WTC11 (cell line): ENCODE measurements around the gene LAMC1. TPM values are rescaled to one million over a fixed set of nuclear protein-coding genes. Genes with fewer than 3 reads are reported as not detected.

Experiments
- ATAC-seq: fragments of 200-7000 bp; cut with Tn5 transposase; 2 replicates; pipeline ENCODE4 v1.10.0; 2021; ENCODE audit warnings: mild to moderate bottlenecking, moderate library complexity
- CTCF ChIA-PET: fragments of 300-600 bp; sonication (Branson Sonifier 250); formaldehyde crosslinking; loops from one replicate; lab custom pipeline; 2021; ENCODE audit warnings: antibody characterized with exemption; lab: Charles Lee
- POLR2A ChIA-PET: fragments of 350-600 bp; sonication (Branson Sonifier 250); formaldehyde crosslinking; loops from one replicate; lab custom pipeline; 2021; ENCODE audit warnings: antibody characterized with exemption; lab: Charles Lee
- DNase-seq: peaks from one replicate; pipeline ENCODE4 v3.0.0; 2021; ENCODE audit warnings: low spot score
- H3K27ac Mint-ChIP-seq: 2 replicates; pipeline ENCODE4 v1.8.0; 2021; ENCODE audit warnings: mixed read lengths
- H3K27me3 Mint-ChIP-seq: 2 replicates; pipeline ENCODE4 v1.8.0; 2021; ENCODE audit warnings: low read depth, mild to moderate bottlenecking, moderate library complexity, mixed read lengths
- H3K36me3 Mint-ChIP-seq: 2 replicates; pipeline ENCODE4 v1.8.0; 2021; ENCODE audit warnings: mixed read lengths
- H3K4me1 Mint-ChIP-seq: 2 replicates; pipeline ENCODE4 v1.8.0; 2022; ENCODE audit warnings: mixed read lengths
- H3K4me3 Mint-ChIP-seq: 2 replicates; pipeline ENCODE4 v1.8.0; 2021; ENCODE audit warnings: mild to moderate bottlenecking, moderate library complexity, mixed read lengths
- H3K9me3 Mint-ChIP-seq: 2 replicates; pipeline ENCODE4 v1.8.0; 2021; ENCODE audit warnings: mixed read lengths
- AFF4 ChIP-seq: sonication (generic); formaldehyde crosslinking; IDR thresholded peaks from 2 replicates; pipeline ENCODE4 v1.8.1; 2023; ENCODE audit warnings: mild to moderate bottlenecking, missing genetic modification reagents, borderline replicate concordance
- CREM ChIP-seq: sonication (generic); formaldehyde crosslinking; IDR thresholded peaks from 2 replicates; pipeline ENCODE4 v1.8.1; 2022; ENCODE audit warnings: mild to moderate bottlenecking, missing genetic modification reagents, moderate library complexity
- EMX1 ChIP-seq: fragments of 250-450 bp; sonication (Bioruptor Pico); IDR thresholded peaks from 2 replicates; pipeline ENCODE4 v1.8.0; 2021; ENCODE audit warnings: mild to moderate bottlenecking
- ESRRA ChIP-seq: sonication (generic); formaldehyde crosslinking; IDR thresholded peaks from 2 replicates; pipeline ENCODE4 v1.8.1; 2022; ENCODE audit warnings: mild to moderate bottlenecking, missing genetic modification reagents, borderline replicate concordance
- ETV6 ChIP-seq: sonication (generic); formaldehyde crosslinking; IDR thresholded peaks from 2 replicates; pipeline ENCODE4 v1.8.1; 2022; ENCODE audit warnings: mild to moderate bottlenecking, missing genetic modification reagents
- GABPB1 ChIP-seq: sonication (generic); formaldehyde crosslinking; IDR thresholded peaks from 2 replicates; pipeline ENCODE4 v1.8.1; 2023; ENCODE audit warnings: mild to moderate bottlenecking, missing genetic modification reagents
- HMGA2 ChIP-seq: fragments of 250-450 bp; sonication (Bioruptor Pico); IDR thresholded peaks from 2 replicates; pipeline ENCODE4 v1.4.0; 2021; ENCODE audit warnings: mild to moderate bottlenecking, moderate library complexity
- MYBL2 ChIP-seq: sonication (generic); formaldehyde crosslinking; IDR thresholded peaks from 2 replicates; pipeline ENCODE4 v1.8.1; 2023; ENCODE audit warnings: mild to moderate bottlenecking, moderate library complexity, missing genetic modification reagents
- NFATC4 ChIP-seq: fragments of 250-450 bp; sonication (Bioruptor Pico); IDR thresholded peaks from 2 replicates; pipeline ENCODE4 v1.9.0; 2021; ENCODE audit warnings: mild to moderate bottlenecking
- NR3C1 ChIP-seq: sonication (generic); formaldehyde crosslinking; conservative IDR thresholded peaks from 2 replicates; pipeline ENCODE4 v1.8.1; 2023; ENCODE audit warnings: low read depth, mild to moderate bottlenecking, missing genetic modification reagents
- PREB ChIP-seq: sonication (generic); formaldehyde crosslinking; IDR thresholded peaks from 2 replicates; pipeline ENCODE4 v1.8.1; 2022; ENCODE audit warnings: mild to moderate bottlenecking, missing genetic modification reagents, moderate library complexity, borderline replicate concordance
- RORB ChIP-seq: fragments of 250-450 bp; sonication (Bioruptor Pico); IDR thresholded peaks from 2 replicates; pipeline ENCODE4 v1.9.0; 2021; ENCODE audit warnings: mild to moderate bottlenecking
- TEAD1 ChIP-seq: sonication (generic); formaldehyde crosslinking; IDR thresholded peaks from 2 replicates; pipeline ENCODE4 v1.8.0; 2022; ENCODE audit warnings: mild to moderate bottlenecking, missing genetic modification reagents
- ZBTB43 ChIP-seq: sonication (generic); formaldehyde crosslinking; IDR thresholded peaks from 2 replicates; pipeline ENCODE4 v1.8.1; 2023; ENCODE audit warnings: mild to moderate bottlenecking, missing genetic modification reagents
- ZMAT4 ChIP-seq: fragments of 250-450 bp; sonication (Bioruptor Pico); IDR thresholded peaks from 2 replicates; pipeline ENCODE4 v1.9.0; 2021; ENCODE audit warnings: mild to moderate bottlenecking
- ZNF121 ChIP-seq: sonication (generic); formaldehyde crosslinking; IDR thresholded peaks from 2 replicates; pipeline ENCODE4 v1.8.0; 2023; ENCODE audit warnings: missing genetic modification reagents
- ZNF396 ChIP-seq: fragments of 250-450 bp; sonication (Bioruptor Pico); IDR thresholded peaks from 2 replicates; pipeline ENCODE4 v1.8.0; 2021; ENCODE audit warnings: mild to moderate bottlenecking, moderate library complexity, borderline replicate concordance
- ZNF416 ChIP-seq: fragments of 250-450 bp; sonication (Bioruptor Pico); IDR thresholded peaks from 2 replicates; pipeline ENCODE4 v1.9.0; 2021; ENCODE audit warnings: mild to moderate bottlenecking, inconsistent platforms
- ZNF532 ChIP-seq: fragments of 250-450 bp; sonication (Bioruptor Pico); IDR thresholded peaks from 2 replicates; pipeline ENCODE4 v1.9.0; 2021; ENCODE audit warnings: mild to moderate bottlenecking, borderline replicate concordance
- total RNA-seq: library from RNA; stranded (reverse); gene quantifications from 3 replicates; pipeline ENCODE4 v1.2.3, GENCODE V29; 2021
- TF ChIP-seq, protein P1 (sequence below): sonication (generic); formaldehyde crosslinking; IDR thresholded peaks from 2 replicates; pipeline ENCODE4 v1.8.0; 2022; ENCODE audit warnings: mild to moderate bottlenecking, missing genetic modification reagents
- TF ChIP-seq, protein P2 (sequence below): fragments of 250-450 bp; sonication (Bioruptor Pico); conservative IDR thresholded peaks from 2 replicates; pipeline ENCODE4 v1.9.0; 2021; ENCODE audit warnings: mild to moderate bottlenecking
- TF ChIP-seq, protein P3 (sequence below): sonication (generic); formaldehyde crosslinking; IDR thresholded peaks from 2 replicates; pipeline ENCODE4 v1.8.0; 2022; ENCODE audit warnings: mild to moderate bottlenecking, missing genetic modification reagents

The LAMC1 gene
- total RNA-seq, 1 experiment from 2014 or later, result 162 TPM

- DNase-seq, result no peak
- no peaks in the 10 kb centered on the region for H3K27me3 Mint-ChIP-seq
- no peak overlapping the region for H3K4me3 Mint-ChIP-seq
- TF ChIP-seq, protein P1, sequence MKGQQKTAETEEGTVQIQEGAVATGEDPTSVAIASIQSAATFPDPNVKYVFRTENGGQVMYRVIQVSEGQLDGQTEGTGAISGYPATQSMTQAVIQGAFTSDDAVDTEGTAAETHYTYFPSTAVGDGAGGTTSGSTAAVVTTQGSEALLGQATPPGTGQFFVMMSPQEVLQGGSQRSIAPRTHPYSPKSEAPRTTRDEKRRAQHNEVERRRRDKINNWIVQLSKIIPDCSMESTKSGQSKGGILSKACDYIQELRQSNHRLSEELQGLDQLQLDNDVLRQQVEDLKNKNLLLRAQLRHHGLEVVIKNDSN (CRISPR knock-in tag), result no peak
- TF ChIP-seq ETV6 (CRISPR knock-in tag), result no peak
- no peak for TF ChIP-seq GABPB1 (CRISPR knock-in tag)
- TF ChIP-seq, protein P2, sequence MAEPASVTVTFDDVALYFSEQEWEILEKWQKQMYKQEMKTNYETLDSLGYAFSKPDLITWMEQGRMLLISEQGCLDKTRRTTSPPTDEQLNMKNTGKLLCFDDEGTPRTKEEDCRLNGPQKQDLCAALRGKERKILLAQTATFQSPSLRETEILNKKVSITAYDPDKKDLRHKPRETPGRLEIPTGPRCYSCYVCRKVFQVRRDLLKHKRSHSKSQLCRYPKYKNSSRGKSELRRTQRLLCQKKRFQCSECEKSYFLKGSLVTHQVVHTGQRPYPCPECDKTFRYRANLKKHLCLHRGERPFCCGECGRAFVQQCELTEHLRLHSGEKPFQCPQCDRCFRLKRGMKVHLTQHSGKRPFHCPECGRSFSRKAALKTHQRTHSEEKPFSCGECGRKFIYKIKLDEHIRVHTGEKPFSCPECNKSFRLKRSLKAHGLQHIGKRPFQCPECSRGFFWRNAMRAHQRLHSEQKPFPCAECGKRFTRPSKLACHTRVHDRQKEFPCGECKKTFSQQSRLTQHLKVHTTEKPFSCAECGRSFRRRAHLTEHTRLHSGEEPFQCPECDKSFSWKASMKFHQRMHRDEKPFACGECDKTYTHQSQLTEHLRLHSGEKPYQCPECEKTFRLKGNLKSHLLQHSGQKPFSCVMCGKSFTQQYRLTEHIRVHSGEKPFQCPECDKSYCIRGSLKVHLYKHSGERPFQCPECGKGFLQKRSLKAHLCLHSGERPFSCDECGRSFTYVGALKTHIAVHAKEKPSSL (CRISPR knock-in tag), result no peak
- no peak for TF ChIP-seq HMGA2 (CRISPR knock-in tag)
- TF ChIP-seq, protein P3, sequence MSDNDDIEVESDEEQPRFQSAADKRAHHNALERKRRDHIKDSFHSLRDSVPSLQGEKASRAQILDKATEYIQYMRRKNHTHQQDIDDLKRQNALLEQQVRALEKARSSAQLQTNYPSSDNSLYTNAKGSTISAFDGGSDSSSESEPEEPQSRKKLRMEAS (CRISPR knock-in tag), result no peak
- TF ChIP-seq, all 79 proteins: peak for 0
- Mint-ChIP-seq H3K9me3 (no peaks in the 10 kb centered on the region), H3K36me3 (no peaks in the 10 kb centered on the region), H3K27ac (no peak overlapping the region), H3K4me1 (peaks cover 16% of the 10 kb centered on the region)
- ChIA-PET CTCF (no interaction called here), POLR2A (no interaction called here)
- ATAC-seq, result no peak
Measured at GRCh38 chr1:183164963-183165362, 141.7 kb downstream of the LAMC1 start.

- no peak overlapping the region for H3K27ac Mint-ChIP-seq
- no peaks in the 10 kb centered on the region for H3K9me3 Mint-ChIP-seq
- H3K27me3 Mint-ChIP-seq, result no peaks in the 10 kb centered on the region
- peak; percentile 59 for ATAC-seq
- no peak for DNase-seq
- POLR2A ChIA-PET, result no interaction called here
- no peak overlapping the region for H3K4me3 Mint-ChIP-seq
- H3K4me1 Mint-ChIP-seq, result peaks cover 16% of the 10 kb centered on the region
- H3K36me3 Mint-ChIP-seq, result no peaks in the 10 kb centered on the region
- CTCF ChIA-PET, result no interaction called here
- TF ChIP-seq NR3C1 (no peak), ETV6 (CRISPR knock-in tag) (no peak), ZMAT4 (CRISPR knock-in tag) (no peak), AFF4 (no peak), ZNF121 (CRISPR knock-in tag) (no peak), ZBTB43 (CRISPR knock-in tag) (no peak), ZNF416 (CRISPR knock-in tag) (no peak), ZNF532 (no peak), NFATC4 (CRISPR knock-in tag) (no peak), TEAD1 (no peak), PREB (no peak), ESRRA (CRISPR knock-in tag) (no peak), ZNF396 (CRISPR knock-in tag) (no peak), RORB (CRISPR knock-in tag) (no peak), MYBL2 (CRISPR knock-in tag) (no peak), HMGA2 (CRISPR knock-in tag) (no peak), EMX1 (CRISPR knock-in tag) (no peak), CREM (no peak)
Measured at GRCh38 chr1:183165456-183165855, 142.2 kb downstream of the LAMC1 start.
